ENCODE results near the gene DICER1.
A peak's percentile ranks its signal among the peaks of the same experiment; 100 is the strongest.
"Not testable (repeated sequence)": the region's sequence is repeated elsewhere in the genome, so short reads cannot be mapped to it uniquely, and the experiment has no call there.

The DICER1 gene

DNA sequence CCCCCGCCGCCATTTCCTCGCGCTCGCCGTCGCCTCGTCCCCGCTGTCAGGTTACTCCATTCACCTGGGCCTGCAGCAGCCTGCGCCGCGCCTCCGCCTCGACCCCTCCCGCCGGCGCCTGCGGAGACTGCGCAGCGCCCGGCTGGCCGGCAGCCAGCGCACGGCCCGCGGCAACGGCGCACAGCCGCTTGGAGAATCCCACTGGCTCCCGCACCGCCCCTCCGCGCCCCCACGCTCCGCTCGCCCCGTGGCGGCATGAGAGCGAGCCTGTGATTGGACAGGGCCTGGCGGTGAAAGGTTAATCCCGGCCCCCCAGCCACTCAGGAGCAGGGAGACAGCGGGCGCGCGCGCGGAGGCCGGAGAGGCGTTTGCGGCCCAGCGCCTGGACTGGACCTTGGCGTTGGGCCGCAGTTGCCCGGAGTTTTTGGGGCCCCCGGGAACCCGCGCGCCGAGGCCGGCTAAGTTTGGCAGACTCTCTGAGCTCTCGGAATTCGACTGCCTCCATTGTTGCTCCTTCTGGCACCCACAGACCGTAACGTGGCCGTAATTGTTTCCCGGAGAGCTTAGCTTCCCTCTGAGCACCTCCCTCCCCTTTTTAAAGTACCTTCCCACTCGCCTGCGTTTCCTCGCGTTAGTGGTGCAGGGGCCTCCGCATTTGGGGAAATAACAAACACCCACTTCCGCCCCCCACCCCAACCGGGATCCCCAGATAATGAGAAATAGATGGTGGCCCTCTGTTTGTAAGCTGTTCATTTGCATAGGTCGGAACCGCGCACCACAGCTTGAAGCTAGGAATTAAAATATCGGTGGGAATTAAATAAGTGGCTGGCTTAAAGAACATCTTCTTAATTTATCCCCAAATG is at the start of gene DICER1:
Gene DICER1, minus strand, starts transcription at position 203 of the 863 bp plus-strand sequence. CDS start 24,071 bp downstream, outside the sequence.
- DNase-seq, result peak; percentile 66 to 84

DNA sequence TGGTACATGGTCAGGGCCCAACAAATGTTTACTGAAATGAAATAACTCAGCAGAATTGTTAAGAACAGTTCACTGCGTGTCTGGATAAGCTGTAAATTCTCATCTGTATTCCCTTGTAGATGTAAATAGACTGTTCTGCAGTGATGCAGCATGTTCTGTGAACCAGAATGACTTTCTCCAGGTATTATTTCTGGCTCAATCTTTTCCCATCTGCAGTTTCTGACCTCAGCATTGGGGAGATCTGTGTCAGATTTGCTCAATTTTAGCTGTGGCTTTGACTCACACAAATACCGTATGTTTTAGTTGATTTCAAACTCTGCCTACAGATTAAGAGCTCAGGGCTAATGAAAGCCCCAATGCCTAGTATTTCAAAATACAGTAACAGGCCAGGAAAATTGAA is 49.2 kb upstream of the DICER1 start:
- no peak for DNase-seq

- no peak for DNase-seq
Measured at GRCh38 chr14:95204705-95205104, 47.4 kb upstream of the DICER1 start.

- not testable (repeated sequence) for DNase-seq
Measured at GRCh38 chr14:95201745-95202144, 44.4 kb upstream of the DICER1 start.

DNA sequence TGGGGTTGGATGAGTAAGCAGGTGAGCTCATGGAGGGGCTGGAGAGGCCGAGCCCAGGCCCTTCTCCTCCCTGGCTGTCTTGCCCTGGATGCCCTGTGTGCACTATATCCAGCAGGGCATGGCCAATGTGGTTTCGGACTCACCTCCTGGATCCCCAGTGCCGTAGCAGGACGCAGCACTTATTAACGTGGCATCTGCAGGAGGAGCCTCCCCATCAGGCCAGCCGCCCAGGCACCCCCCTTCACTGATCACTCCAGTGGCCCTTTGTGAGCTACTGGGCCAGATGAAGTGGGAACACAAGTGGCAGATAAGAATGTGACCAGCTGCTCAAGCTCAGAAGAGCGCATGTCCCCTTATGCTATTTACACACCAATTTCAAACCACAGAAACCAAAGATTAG is 43.1 kb upstream of the DICER1 start:
- no peak for DNase-seq

DNA sequence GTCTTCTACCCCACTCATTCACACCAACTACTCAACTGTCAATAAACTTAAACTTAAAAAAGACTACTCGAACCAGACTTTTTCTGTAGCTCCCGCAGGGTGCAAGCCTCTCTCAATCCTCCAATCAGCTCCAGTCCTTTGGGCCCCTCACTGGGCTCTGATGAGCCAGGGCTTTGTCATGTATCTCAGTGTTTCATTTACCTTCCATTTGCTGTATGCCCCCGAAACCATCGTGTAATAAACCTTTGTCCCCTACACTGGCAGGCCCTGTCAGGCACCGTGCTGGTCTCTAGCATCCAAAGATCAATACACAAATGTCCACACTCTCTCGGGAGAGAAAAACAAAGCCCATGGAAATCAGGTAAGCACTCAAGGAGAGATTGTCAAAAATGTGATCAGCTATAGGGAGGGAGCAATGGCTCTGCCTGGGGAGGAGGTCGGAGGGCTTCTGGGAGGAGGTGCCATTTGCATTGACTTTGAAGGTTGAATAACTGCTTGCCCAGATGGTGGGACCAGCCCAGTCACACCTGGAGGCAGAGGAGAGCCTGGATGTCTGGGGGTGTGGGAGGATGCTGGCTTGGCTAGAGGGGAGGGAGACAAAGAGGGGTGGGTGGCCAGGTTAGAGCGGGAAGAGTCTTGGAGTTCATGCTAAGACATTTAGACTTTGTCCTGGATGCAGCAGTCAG is 42.1 kb upstream of the DICER1 start:
- DNase-seq, result no peak

DNA sequence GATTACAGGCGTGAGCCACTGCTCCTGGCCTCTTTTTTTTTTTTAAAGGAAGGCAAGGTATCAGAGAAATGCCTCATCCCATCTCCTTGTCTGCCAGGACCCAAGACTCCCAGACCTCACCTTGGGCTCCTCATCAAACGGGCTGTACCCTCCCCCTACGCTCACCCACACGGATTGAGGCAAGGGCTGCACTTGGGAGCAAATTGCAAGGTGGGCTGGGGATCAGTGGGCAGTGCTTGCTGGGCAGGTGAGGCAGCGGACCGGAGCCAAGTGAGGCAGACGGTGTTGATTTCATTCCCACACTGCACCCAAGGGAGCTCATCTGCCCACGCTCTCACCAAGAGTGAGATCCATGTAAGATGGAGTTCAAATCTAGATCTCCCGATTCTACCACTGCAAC is 41.0 kb upstream of the DICER1 start:
- no peak for DNase-seq

DNA sequence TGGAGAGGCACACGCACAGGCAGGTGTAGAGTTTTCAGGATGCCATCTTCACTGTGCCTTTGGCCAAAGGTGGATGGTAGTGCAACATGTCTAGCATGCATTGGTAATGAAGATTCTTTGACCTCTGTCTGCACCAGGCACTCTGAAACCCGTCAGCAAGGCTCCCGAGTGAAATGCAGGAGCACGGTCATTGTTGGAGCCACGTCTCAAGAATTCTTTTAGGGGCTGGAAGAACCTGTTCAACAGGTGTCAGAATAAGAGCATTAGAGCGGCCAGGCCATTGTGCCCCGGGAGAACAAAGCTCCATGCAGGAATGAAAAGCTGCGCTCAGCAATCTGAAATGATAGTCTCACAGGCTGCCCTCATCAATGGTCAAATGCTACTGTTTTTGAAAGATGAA is 40.2 kb upstream of the DICER1 start:
- no peak for DNase-seq

DNA sequence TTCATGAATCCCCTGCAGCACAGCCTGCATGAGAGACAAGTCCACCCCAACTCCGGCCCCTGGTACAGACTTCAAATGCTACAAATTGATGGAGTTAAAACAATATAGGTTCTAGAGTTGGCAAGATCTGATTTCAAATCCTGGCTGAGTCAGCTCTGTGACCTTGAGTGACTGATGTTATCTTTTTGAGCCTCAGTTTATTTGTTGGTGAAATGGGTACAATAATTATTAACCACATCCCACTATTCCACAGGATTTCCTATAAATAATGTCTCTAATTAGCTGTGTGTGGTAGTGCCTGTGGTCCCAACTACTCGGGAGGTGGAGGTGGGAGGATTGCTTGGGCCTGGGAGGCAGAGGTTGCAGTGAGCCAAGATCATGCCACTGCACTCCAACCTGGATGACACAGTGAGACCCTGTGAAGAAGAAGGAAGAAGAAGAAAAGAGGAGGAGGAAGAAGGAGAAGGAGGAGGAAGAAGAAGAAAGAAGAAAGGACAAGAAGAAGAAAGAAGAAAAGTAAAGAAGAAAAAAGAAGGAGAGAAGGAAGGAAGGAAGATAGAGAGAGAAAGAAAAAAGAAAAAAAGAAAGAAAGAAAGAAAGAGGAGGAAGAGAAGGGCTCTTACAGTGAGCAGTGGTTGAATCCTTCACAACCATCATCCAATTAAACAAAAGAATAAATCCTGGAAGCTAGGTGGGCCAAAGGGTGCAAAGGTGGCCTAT is 39.7 kb upstream of the DICER1 start:
- DNase-seq, result no peak

DNA sequence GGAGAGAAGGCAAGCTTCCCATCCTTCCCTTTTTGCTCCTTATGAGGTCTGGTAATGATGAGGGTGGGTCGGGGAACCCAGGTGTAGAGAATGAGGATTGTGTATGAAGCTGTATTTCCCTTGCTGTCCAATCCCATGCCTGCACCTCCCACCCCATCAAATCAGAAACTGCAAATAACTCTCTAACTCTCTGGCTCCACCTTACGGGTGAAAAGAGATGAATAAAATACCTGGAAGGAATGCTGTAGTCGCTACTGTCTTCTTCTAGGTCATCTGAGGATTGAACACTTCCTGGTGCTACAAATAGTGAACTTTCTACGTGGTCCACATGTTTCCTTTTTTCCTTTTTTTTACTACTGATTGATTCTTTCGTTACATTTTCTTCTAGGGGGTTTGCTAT is 38.9 kb upstream of the DICER1 start:
- DNase-seq, result no peak

- DNase-seq, result no peak
Measured at GRCh38 chr14:95195031-95195430, 37.7 kb upstream of the DICER1 start.

DNA sequence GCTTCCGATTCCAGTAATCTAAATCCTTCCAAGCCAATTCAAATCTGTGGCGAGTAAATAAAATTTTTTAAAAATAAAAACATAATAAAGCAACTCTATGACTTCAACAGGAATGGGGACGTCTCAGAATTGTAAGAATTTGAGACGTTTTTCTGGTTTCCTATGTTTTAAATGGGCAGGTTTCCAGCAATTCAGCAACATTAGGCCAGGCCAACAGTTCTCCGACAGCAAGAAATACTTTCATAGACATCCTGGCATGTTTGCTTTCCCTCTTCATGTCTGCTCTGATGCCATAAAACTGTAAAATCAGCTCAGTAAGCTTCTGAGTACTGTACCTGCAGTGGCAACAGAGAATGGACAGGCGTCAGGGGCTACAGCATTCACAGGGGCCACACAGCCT is 35.8 kb upstream of the DICER1 start:
- no peak for DNase-seq

DNA sequence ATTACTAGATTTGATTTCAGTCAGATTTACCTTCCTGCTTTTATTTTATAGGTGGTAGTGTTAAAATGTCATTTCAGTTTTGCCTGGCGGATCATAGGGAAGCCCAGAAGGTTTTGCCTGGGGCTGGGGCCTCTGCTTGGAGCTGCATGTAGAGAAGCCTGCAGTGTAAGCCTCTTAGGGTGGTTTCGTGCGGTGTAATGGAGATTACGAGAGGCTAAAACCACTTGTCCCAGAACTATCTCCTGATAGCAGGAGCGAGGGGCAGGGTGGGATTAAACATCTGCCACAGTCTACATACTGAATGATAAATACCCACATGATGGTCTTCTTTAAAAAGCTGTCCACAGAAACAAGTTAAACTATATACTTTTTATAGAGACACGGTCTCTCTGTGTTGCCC is 35.0 kb upstream of the DICER1 start:
- no peak for DNase-seq

GRCh38 chr14:95191445-95192199 is 34.3 kb upstream of the DICER1 start:
- DNase-seq, result no peak

DNA sequence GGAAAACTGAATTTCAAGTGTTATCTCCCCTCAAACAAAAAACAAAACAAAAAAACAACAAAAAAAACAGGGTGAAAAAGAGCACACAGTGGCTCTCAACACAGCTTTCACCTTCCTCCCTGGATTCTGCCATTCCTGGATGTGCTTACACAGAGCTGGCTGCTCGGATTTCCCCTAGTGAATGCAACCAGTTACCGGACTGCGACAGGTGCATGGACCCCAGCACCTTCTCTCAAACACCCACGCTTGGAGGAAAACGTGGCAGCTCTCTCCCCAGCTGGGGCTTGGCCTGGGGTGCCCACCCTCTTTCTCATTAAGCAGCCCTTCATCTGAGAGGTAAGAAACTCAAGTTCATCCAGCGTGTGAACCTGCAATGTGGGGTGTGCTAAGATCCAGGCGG is 33.5 kb upstream of the DICER1 start:
- DNase-seq, result no peak

DNA sequence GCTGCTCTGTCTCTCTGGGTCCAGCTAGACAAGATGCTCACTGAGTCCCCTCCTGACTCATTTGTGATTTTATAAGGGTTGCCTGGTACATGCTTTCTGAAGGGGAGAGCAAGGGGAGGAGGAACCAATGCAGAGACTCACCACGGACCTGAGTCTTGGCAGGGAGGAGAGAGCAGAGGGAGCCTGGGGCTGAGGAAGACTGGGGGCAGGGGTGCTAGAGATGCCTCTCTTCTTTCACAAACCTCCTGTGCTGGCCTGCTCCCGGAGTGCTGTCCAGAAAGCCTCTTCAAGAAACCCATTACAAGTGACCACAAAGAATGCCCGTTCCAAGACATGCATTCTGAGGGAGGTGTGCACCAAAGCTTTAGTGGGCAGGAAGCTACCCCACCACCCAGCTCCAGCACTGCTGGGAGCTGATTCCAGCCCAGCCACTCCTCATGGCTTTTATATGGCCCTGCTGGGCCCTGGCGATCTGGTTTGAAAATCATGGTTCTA is 33.1 kb upstream of the DICER1 start:
- DNase-seq, result no peak

DNA sequence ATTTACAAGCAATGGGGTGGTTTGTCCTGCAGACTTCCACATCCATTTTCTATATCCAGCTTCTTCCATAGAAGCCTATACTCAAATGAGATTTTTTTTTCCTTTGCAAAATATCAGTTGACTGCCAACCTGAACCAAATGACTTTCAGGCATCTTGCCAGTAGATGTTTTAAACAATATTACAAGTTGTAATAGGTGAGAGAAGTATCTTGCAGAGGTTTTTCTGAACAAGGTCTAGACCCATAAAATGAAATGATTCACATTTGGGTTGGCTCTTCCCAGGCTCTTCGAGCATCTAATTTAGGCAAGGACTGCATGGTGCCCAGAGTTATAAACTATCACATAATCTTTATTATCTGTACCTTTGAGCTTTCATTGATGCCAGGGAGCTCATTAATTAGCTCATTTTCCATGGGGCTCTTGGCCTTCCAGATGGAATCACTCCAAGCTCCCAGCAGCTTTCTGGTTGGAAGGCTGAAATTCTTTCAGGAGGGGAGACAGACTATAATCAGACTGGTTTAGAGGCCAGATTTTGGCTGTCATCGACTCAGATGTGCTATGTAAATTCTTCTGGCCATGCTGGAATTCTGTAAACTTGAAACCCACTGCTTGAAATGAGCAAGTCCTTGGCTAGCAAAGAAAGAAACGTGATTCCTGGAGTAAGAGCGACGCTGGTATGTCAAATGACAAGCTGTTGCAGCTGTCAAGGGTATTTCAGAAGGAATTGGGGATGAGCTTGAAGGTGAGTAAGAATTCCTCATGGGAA is 32.2 kb upstream of the DICER1 start:
- DNase-seq, result no peak

DNA sequence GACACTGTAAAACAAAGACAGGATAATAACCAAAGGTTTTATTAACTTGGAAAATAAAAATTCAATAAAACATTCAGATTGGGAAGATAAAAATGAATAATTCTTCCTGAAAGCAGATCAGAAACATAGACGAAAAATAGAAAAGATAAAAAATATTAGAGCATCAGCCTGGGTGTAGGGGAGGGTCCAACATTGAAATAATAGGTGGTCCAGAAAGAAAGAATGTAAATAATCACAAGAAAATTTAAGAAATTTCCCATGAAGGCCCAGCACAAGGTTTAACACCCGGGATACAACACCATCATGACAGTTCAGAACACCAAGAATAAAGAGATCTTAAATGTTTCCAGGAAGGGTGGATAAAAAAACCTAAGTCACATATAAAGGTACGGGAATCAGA is 31.1 kb upstream of the DICER1 start:
- DNase-seq, result no peak

- no peak for DNase-seq
Measured at GRCh38 chr14:95185767-95186392, 28.6 kb upstream of the DICER1 start.

- no peak for DNase-seq
Measured at GRCh38 chr14:95185033-95185766, 27.9 kb upstream of the DICER1 start.

DNA sequence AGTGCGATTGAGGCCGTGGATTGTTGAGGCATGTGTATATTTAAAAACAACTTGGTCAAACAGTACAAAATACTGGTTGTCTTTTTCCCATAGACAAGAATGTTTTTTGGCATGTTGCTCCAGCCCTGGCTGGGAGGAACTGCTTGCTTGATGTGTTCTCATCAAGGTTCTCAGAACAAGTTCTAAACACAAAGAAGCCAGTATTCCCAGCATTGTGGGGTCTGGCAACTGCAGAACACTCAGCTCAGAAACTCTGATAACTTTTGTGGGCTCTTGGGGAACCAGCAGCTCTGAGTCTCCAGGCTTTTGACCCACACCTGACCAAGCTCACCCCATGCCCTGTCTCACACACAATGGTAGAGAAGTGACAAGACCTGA is 27.1 kb upstream of the DICER1 start:
- no peak for DNase-seq

All from cerebellar nuclear complex (tissue), 1 donor.